ENCODE results near the gene TBX18.

The TBX18 gene

DNA sequence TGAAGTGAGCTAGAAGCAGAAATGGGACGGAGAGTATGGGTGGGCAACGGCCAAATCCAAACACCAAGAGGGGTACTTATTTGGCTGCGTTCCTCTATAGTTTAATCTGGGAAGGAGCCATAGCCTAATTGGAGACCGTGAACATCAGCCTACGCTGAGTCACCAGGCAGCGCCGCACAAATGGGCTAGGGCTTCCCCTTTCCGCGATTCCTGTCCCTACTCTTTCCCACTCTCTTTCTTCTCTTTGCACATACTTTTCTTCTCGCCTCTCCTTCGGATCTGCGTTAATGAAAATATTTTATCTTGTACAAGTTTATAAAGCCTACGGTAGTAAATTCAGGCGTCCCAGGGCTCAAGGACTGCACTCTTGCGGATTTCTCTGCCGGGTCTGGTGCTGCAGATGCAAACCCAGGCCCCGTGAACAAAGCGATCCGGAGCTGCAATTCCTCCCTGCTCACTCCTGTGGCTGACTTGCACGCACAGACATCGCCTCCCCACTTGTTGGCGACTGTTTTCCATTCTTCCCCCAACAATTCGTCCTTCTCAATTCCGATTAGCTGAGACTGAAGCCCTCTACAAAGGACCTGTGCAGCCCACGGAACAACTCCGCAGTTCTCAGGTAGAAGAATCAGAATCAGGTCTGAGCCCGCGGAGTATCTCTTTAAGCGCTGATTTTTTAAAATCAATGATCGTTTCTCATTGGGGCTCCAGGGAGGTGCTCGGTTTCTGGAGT, 4.2 kb upstream of the TBX18 start:
- H3K36me3 ChIP-seq (ENCODE audit: insufficient read depth, low read length) = no peaks in the 10 kb centered on the region
- 0 out of 2 replicates have a peak, but pooled peaks cover 3% of the 10 kb centered on the region for H3K9me3 ChIP-seq (ENCODE audit: control insufficient read depth, insufficient read depth, low read length)
- H3K4me1 ChIP-seq (ENCODE audit: insufficient read depth, low read length) = no peaks in the 10 kb centered on the region
- H3K9ac ChIP-seq (ENCODE audit: low read depth, low read length) = peak overlapping the region; percentile 43; the same call in 1 of the 2 replicates

DNA sequence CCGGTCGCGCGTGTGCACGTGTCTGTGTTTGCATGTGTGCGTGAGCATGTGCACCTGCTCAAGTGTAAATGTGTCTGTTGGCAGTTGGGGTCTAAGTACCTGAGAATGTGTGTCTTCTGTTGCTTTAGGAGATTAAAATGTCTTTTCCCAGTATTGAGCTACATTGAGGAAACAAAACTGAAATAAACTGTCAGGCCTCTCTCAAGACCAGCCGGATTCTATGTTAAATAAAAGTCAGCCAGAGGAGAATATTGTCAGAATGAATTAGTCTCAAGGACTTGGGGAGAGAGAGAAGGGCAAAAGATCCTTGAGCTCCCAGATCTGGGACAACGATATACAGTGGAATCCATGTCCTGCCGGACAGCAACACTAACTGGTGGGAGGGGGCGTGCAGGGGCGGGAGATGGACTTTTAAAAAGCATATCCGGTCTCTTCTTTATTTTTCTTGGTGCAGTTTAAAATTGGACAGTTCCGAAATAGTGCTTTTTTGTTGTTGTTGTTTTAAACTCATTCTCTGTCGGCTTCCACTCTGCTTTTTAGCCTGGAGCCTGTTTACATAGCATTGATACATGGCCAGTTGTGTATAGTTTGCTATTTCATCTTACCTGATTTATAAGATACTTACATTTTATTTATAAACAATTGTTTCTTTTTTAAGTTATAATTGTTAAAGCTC, 3.3 kb upstream of the TBX18 start:
- Histone ChIP-seq H3K36me3 (ENCODE audit: insufficient read depth, low read length) (no peaks in the 10 kb centered on the region), H3K9me3 (ENCODE audit: control insufficient read depth, insufficient read depth, low read length) (0 out of 2 replicates have a peak, but pooled peaks cover 3% of the 10 kb centered on the region), H3K4me1 (ENCODE audit: insufficient read depth, low read length) (no peaks in the 10 kb centered on the region), H3K9ac (ENCODE audit: low read depth, low read length) (no peak overlapping the region; the same call in 1 of the 2 replicates)

DNA sequence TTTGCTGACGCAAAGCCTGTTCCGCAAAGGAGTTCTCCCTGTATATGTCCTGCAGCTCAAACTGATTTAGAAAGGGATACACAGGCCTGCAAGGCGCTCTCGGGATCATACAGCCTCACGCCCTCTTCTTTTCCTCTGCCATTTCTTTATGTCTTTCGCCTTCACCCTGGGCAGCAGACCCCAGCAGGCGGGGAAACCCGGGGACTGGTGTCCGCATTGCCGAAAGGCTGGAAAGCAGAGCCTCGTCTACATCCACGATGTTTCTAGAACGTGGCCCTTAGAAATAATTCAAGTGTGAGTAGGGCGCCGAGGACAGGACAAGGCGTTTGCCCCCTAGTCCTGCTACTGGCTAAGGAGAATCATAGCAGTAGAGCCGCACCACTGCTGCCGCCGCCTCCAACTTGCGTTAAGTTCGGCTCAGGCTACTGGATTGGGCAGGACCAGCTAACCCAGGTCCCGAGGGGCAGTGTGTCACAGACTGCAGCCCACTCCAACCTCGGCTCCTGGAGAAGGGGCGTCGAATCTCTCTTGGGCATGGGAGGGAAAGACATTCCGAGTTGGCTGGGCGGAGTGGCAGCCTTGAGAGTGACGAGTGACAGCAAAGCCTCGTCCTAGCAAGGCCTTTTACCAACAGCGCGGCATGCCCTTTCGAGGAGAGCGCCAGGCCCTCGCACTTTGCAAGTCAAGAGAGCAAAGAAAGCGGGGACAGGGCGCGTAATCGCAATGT, 2.6 kb upstream of the TBX18 start:
- Histone ChIP-seq H3K9ac (ENCODE audit: low read depth, low read length) (peak overlapping the region; percentile 40; the same call in 1 of the 2 replicates), H3K9me3 (ENCODE audit: control insufficient read depth, insufficient read depth, low read length) (0 out of 2 replicates have a peak, but pooled peaks cover 3% of the 10 kb centered on the region), H3K4me1 (ENCODE audit: insufficient read depth, low read length) (no peaks in the 10 kb centered on the region), H3K36me3 (ENCODE audit: insufficient read depth, low read length) (no peaks in the 10 kb centered on the region)

DNA sequence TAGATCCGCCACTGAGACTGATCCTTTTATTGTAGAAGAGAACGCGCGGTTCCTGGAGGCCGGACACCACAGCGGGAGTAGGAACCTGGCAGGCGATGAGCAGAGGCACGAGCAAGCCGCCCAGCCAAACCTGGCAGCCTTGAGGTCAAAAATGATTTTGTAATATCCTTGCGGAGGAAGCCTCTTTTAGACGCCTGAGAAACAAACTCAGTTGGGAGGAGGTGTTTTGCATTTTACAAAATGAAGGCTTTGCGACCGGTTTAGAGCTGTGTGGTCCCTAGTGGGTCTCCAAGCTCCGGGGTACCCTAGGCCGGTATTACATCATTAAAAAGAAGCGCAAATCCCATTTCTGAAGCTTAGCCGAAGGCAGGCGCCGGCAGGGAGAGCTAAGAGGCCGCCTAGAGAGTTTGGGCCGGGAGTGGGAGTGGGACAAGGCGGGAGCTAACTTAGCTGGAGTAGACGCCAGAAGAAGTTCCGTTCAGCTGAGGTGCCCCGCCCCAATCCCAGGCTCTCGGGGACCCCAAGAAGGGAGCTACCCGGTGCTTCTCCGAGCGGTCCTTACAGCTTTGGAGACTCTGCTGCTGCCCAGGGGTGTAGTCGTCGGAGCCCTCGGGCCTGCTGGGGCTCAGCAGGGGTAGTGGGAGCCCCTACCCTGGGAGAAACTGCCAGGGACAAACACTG, 1.9 kb upstream of the TBX18 start:
- no peaks in the 10 kb centered on the region for H3K4me1 ChIP-seq (ENCODE audit: insufficient read depth, low read length)
- 0 out of 2 replicates have a peak, but pooled peaks cover 3% of the 10 kb centered on the region for H3K9me3 ChIP-seq (ENCODE audit: control insufficient read depth, insufficient read depth, low read length)
- peak overlapping the region; percentile 40; the same call in 1 of the 2 replicates for H3K9ac ChIP-seq (ENCODE audit: low read depth, low read length)
- H3K36me3 ChIP-seq (ENCODE audit: insufficient read depth, low read length) = no peaks in the 10 kb centered on the region

DNA sequence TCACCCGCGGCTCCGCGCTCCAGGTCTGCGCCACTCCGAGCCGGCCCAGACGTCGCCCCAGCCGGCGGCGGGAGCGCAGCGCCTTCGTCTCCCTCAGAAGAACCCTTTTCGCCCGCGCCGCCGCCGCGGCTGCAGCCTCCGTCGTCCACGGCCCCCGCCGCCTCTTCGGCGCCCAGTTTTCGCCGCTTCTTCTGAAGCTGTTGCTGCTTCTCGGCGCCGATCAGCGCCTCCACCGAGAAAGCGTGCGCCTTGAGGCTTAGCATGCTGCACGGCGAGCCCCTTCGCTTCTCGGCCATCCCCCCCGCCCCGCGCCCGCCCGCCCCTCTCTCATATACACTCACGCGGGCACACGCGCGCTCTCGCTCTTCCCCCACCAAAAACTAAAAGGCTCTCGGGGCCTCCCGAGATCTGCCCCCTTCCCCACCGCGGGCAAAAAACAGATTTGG, 489 bp downstream of the TBX18 start:
- Histone ChIP-seq H3K9ac (ENCODE audit: low read depth, low read length) (peak overlapping the region; percentile 67; the same call in 1 of the 2 replicates), H3K4me1 (ENCODE audit: insufficient read depth, low read length) (no peaks in the 10 kb centered on the region), H3K9me3 (ENCODE audit: control insufficient read depth, insufficient read depth, low read length) (0 out of 2 replicates have a peak, but pooled peaks cover 3% of the 10 kb centered on the region), H3K36me3 (ENCODE audit: insufficient read depth, low read length) (no peaks in the 10 kb centered on the region)

DNA sequence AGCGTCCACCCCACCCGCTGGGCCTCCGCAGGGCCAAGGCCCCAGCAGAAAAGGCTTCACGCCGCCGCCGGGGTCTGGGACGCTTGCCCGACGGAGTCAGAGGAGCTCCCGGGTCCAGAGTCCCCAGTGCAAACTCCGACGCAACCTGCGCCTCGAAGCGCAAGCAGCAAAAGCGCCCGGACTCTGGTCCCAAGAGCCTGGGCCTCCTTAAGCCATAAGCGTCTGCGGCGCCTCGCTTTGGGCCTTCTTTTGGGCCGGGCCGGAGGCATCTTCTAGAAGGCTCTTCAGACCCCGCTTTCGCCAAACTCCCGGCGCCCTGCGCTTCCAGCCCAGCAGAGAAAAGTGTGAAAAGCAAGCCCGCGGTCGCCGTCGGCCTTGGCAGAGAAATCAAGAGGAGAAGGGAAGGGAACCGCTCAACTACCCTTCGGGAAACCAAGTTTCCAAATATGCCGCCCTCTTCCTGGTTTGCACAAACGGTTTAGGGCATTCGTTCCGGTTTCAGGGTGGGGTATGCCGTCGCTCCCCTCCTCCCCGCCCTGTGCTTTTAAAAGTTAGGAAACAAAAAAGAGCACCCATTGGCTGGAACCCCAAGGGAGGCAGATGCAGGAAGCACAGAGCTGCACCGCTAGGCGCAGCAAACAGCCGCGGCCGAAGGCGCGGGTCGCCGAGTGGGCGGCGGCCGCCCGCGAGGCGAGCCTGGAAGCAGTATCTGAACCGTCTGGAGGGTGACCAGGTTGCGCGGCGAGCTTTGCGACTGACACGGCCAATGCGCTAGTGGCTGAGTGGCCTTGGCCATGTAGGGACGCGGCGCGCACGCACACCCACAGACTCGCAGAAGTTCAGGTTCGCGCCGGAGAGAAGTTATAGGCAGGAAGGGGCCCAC, 1.2 kb downstream of the TBX18 start:
- 0 out of 2 replicates have a peak, but pooled peaks cover 3% of the 10 kb centered on the region for H3K9me3 ChIP-seq (ENCODE audit: control insufficient read depth, insufficient read depth, low read length)
- no peaks in the 10 kb centered on the region for H3K4me1 ChIP-seq (ENCODE audit: insufficient read depth, low read length)
- H3K9ac ChIP-seq (ENCODE audit: low read depth, low read length) = peak overlapping the region; percentile 67; the same call in 1 of the 2 replicates
- no peaks in the 10 kb centered on the region for H3K36me3 ChIP-seq (ENCODE audit: insufficient read depth, low read length)

DNA sequence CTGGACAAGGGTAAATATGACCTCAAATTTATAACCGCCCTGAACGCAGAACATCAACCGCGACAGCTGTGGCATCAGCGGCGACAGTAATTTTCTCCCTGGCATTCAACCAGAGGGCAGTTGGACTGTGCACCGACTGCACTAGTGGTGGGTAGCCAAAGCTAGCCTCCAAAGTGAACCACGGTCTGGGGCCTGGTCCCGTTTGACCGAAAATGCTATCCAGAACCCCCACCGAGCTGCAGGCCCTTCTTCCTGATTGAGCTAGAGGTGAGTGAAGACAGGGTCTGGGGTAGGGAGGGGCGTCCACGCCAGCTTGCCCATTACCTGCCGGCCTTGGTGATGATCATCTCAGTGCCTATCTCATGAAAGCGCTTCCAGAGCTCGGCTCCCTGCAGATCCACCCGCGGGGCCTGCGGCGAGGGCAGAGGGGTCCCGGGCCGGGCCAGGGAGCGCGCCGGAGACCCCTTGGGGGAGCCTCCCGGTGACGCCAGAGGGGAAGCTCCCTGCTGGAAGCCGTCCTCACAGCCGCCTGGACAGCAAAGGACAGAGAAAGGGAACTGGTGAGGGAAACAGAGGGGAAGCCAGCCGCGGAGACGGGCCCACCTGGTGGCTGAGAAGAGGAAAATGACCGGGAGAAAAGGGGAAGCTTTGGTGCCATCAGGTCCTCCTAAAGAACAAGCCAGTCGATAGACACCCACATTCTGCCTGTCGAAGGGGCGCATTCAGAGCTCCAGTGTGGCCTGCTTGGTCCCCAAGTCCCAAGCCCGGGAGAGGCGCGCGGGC, 2.0 kb downstream of the TBX18 start:
- H3K9me3 ChIP-seq (ENCODE audit: control insufficient read depth, insufficient read depth, low read length) = 0 out of 2 replicates have a peak, but pooled peaks cover 3% of the 10 kb centered on the region
- no peaks in the 10 kb centered on the region for H3K36me3 ChIP-seq (ENCODE audit: insufficient read depth, low read length)
- peak overlapping the region; percentile 67 for H3K9ac ChIP-seq (ENCODE audit: low read depth, low read length)
- no peaks in the 10 kb centered on the region for H3K4me1 ChIP-seq (ENCODE audit: insufficient read depth, low read length)

DNA sequence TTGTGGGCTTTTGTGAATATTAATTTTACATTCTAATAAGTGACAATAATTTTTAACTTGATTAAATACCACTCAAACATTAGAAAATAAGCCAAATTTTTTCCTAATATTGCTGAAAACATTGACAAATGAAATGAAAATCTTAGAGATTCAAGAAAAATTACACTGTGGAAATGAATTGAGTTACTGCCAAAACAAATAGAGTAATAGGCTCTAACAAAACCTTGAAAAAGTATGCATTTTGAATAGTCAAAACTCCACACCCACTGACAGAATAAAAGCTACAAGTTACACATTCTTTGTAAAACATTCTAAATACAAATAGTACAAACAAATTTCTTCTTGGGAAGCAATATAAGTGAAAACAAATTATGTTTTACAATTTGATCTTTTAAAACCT, 5.9 kb downstream of the TBX18 start:
- Histone ChIP-seq H3K4me1 (ENCODE audit: insufficient read depth, low read length) (no peaks in the 10 kb centered on the region), H3K9me3 (ENCODE audit: control insufficient read depth, insufficient read depth, low read length) (no peaks in the 10 kb centered on the region), H3K36me3 (ENCODE audit: insufficient read depth, low read length) (no peaks in the 10 kb centered on the region), H3K9ac (ENCODE audit: low read depth, low read length) (no peak overlapping the region)

DNA sequence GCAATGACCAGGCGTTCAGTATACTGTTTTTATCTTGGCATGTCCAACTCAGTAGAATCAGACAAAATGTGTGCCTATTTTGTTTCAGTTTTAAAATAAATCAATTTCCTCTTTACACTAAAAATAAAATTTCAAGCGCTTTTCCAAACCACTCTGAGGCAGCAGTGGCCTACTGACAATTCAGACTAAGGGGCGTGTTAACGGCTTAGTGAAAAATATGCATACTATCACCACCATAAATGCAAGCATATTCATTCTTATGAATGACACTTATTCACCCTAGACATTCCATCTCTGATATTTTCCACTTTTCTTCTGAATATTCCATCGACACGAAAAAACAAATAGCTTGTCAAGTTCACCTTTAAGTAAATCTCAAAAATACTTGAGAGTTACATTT, 7.5 kb downstream of the TBX18 start:
- H3K36me3 ChIP-seq (ENCODE audit: insufficient read depth, low read length) = no peaks in the 10 kb centered on the region
- H3K4me1 ChIP-seq (ENCODE audit: insufficient read depth, low read length) = no peaks in the 10 kb centered on the region
- H3K9me3 ChIP-seq (ENCODE audit: control insufficient read depth, insufficient read depth, low read length) = no peaks in the 10 kb centered on the region
- H3K9ac ChIP-seq (ENCODE audit: low read depth, low read length) = no peak overlapping the region

DNA sequence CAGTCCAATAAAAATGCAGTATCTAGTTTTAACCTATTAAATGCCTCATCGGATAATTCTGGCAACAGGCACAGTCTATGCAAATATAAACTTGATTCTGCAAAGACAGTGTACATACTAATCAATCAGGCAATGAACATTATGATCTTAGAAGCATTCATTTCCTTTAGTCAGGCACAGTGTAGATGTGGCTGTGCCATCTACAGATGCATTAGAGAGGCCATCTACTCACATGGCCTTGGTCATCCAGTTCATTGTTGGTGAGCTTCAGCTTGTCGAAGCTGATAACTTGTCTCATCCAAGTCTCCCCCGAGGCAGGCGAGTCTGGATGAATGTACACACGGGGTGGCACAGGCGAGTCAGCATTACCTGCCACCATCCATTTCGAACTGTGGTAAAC, 7.9 kb downstream of the TBX18 start:
- Histone ChIP-seq H3K36me3 (ENCODE audit: insufficient read depth, low read length) (no peaks in the 10 kb centered on the region), H3K9ac (ENCODE audit: low read depth, low read length) (no peak overlapping the region), H3K4me1 (ENCODE audit: insufficient read depth, low read length) (no peaks in the 10 kb centered on the region), H3K9me3 (ENCODE audit: control insufficient read depth, insufficient read depth, low read length) (no peaks in the 10 kb centered on the region)

DNA sequence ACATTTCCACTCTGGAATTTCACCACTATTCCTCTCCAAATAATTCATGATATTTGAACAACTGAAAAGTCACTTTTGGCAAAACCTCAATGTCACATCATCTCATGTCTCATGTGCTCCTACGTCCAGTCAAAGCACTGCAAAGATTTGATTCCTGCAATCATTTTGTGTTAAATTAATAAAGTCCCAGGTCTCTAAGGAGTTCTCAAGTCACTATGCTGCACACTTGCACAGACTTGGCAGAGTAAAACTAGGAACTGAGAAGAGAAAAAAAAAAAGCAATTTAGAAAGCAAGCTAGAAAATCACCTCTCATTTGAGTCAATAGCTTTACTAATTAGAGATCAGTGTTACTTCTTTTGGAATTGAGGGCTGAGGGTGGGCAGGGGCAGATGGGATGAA, 11.2 kb downstream of the TBX18 start:
- Histone ChIP-seq H3K9me3 (ENCODE audit: control insufficient read depth, insufficient read depth, low read length) (no peaks in the 10 kb centered on the region), H3K36me3 (ENCODE audit: insufficient read depth, low read length) (no peaks in the 10 kb centered on the region), H3K4me1 (ENCODE audit: insufficient read depth, low read length) (no peaks in the 10 kb centered on the region), H3K9ac (ENCODE audit: low read depth, low read length) (no peak overlapping the region)

DNA sequence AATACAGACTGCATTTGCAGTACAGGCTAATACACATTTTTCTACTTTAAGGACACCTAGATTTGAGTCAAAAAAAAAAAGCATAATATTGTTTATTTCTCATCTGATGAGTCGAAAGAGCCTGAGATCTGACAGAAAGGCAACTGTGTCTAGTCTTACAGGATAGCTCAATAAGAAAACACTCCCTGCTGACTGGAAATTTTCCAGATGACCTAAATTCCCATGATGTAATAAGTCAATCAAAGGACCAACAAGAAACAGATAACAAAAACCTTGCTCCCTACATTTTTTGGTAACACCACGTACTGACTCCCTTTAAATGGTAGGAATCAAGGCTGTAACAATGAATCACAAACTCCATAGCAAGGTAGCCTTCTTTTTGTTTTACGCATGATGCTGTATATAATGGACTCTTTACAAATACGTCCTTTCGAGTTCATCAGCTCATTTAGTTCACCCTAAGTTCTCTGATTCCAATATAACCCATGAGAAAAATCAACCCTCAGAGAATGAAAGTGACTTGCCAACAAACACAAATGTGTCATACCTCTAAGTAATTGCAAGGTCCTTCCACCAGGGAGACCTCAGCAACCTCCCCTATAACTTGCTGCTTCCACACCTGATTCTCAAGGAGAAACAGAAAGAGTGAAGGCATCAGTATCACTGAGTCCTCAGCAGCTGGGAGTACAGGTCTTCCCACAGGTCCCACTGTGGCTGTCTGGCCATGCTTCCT, 12.1 kb downstream of the TBX18 start:
- Histone ChIP-seq H3K9ac (ENCODE audit: low read depth, low read length) (no peak overlapping the region), H3K36me3 (ENCODE audit: insufficient read depth, low read length) (no peaks in the 10 kb centered on the region), H3K4me1 (ENCODE audit: insufficient read depth, low read length) (no peaks in the 10 kb centered on the region), H3K9me3 (ENCODE audit: control insufficient read depth, insufficient read depth, low read length) (no peaks in the 10 kb centered on the region)

Data from ES-I3 (cell line).